K562 (cell line): ENCODE results near the gene MEOX1. TPM values are rescaled to one million over a fixed set of nuclear protein-coding genes. Genes with fewer than 3 reads are reported as not detected.

Source experiments
- ATAC-seq: fragments of 200-7000 bp; cut with Tn5 transposase; 3 replicates; pipeline ENCODE4 v1.9.1; 2020; ENCODE audit warnings: moderate library complexity
- BruUV-seq: library from RNA; stranded (reverse); fragments of 400-500 nt; replicated peaks from 2 replicates; lab custom pipeline; 2021; lab: Mats Ljungman, UMichigan
- CTCF ChIA-PET: fragments of 300-600 bp; formaldehyde crosslinking; extraction: SDS; loops from one replicate; lab custom pipeline; 2021; ENCODE audit warnings: low intra/inter-chr PET ratio; lab: Yijun Ruan, JAX
- POLR2A ChIA-PET: fragments of 300-600, 350-650 bp; sonication (Branson Sonifier 250); formaldehyde crosslinking; extraction: SDS; loops from one replicate; lab custom pipeline; 2021; ENCODE audit warnings: antibody characterized with exemption, inconsistent platforms; lab: Yijun Ruan, JAX
- DNase-seq, 4 experiments: peaks; one replicate each; pipeline versions ENCODE4 v3.0.0 to v3.0.0-alpha.2; 2011 to 2018; ENCODE audit warnings: low spot score in 3 of 4, mixed read lengths in 3 of 4; ENCODE audit errors: extremely low read depth in 1 of 4
- FAIRE-seq: peaks from 2 replicates; lab custom pipeline; 2011; peaks lifted over from hg19 to GRCh38; lab: Jason Lieb, UNC
- H2AFZ ChIP-seq: 2 replicates; pipeline ENCODE4 v1.6.0; 2011; ENCODE audit warnings: low read depth, low read length, control low read depth, inconsistent platforms
- H3K27ac ChIP-seq: fragments of 200-600 bp; 3 replicates; pipeline ENCODE4 v1.8.0; 2011; ENCODE audit warnings: low read depth, mild to moderate bottlenecking, control low read depth, inconsistent platforms, low read length, moderate library complexity, mixed read lengths; ENCODE audit errors: extremely low read depth
- H3K27me3 ChIP-seq, 2 experiments: fragments of 300-600 bp in 1 of 2; 2 replicates in 1 of 2; 3 replicates in 1 of 2; pipeline versions ENCODE4 v1.6.0 to v1.8.0; 2011; ENCODE audit warnings: inconsistent platforms in 2 of 2, low read length in 2 of 2, mild to moderate bottlenecking in 1 of 2, mixed read lengths in 1 of 2, moderate library complexity in 1 of 2; ENCODE audit not compliant: control insufficient read depth in 2 of 2, insufficient read depth in 2 of 2
- H3K36me3 ChIP-seq: fragments of 300-600 bp; 3 replicates; pipeline ENCODE4 v1.8.0; 2011; ENCODE audit warnings: mild to moderate bottlenecking, low read length, inconsistent platforms; ENCODE audit not compliant: control insufficient read depth, insufficient read depth
- H3K4me1 ChIP-seq, 2 experiments: fragments of 200-600 bp in 1 of 2; replicated peaks in 1 of 2; 2 replicates in 1 of 2; 3 replicates in 1 of 2; pipeline versions ENCODE4 v1.5.1 to v1.8.0; 2011; ENCODE audit warnings: inconsistent platforms in 2 of 2, low read length in 2 of 2, mild to moderate bottlenecking in 1 of 2, mixed read lengths in 1 of 2, moderate library complexity in 1 of 2; ENCODE audit not compliant: control insufficient read depth in 2 of 2, insufficient read depth in 2 of 2
- H3K4me2 ChIP-seq: 2 replicates; pipeline ENCODE4 v1.6.1; 2011; ENCODE audit warnings: low read length, control low read depth, inconsistent platforms, mixed read lengths; ENCODE audit not compliant: insufficient read depth
- H3K4me3 ChIP-seq: fragments of 200-600 bp; sonication (generic), shearing (Covaris generic); 2 replicates; pipeline ENCODE4 v1.5.1; 2016; ENCODE audit warnings: control low read depth, inconsistent platforms
- H3K79me2 ChIP-seq: fragments of 200-600 bp; 3 replicates; pipeline ENCODE4 v1.8.0; 2011; ENCODE audit warnings: low read length, inconsistent platforms; ENCODE audit not compliant: control insufficient read depth, insufficient read depth
- H3K9ac ChIP-seq, 2 experiments: 2 replicates each; pipeline versions ENCODE4 v1.6.0 to v1.6.1; 2011; ENCODE audit warnings: low read depth in 2 of 2, low read length in 2 of 2, control low read depth in 1 of 2, inconsistent platforms in 1 of 2, mild to moderate bottlenecking in 1 of 2, mixed read lengths in 1 of 2; ENCODE audit not compliant: insufficient read depth in 1 of 2
- H3K9me1 ChIP-seq: one replicate; pipeline ENCODE4 v1.6.0; 2011; ENCODE audit warnings: inconsistent platforms, mild to moderate bottlenecking, low read length, moderate library complexity; ENCODE audit not compliant: control insufficient read depth, insufficient read depth
- H3K9me3 ChIP-seq: replicated peaks from 2 replicates; pipeline ENCODE4 v1.5.1; 2011; ENCODE audit warnings: low read depth, low read length, inconsistent platforms; ENCODE audit not compliant: control insufficient read depth, insufficient read depth
- H4K20me1 ChIP-seq: replicated peaks from 2 replicates; pipeline ENCODE4 v1.6.1; 2011; ENCODE audit warnings: low read length, inconsistent platforms, mixed read lengths; ENCODE audit not compliant: control insufficient read depth, insufficient read depth
- SLC30A9 ChIP-seq: fragments of 250-450 bp; sonication (Bioruptor Pico); IDR thresholded peaks from 2 replicates; pipeline ENCODE4 v1.8.0; 2022; ENCODE audit warnings: mild to moderate bottlenecking, moderate library complexity
- ZNF699 ChIP-seq: fragments of 250-450 bp; sonication (Bioruptor Pico); IDR thresholded peaks from 2 replicates; pipeline ENCODE4 v1.8.0; 2021; ENCODE audit warnings: mild to moderate bottlenecking, moderate library complexity; ENCODE audit not compliant: insufficient replicate concordance
- ZNF780A ChIP-seq: fragments of 250-450 bp; sonication (Bioruptor Pico); IDR thresholded peaks from 2 replicates; pipeline ENCODE4 v1.5.0; 2021; ENCODE audit warnings: mild to moderate bottlenecking
- WGBS: fragments of 100-300 bp; shearing (Covaris generic); methylation state at CpG from one replicate; pipeline ENCODE4 v1.1.6; 2016; ENCODE audit warnings: low coverage, mixed read lengths; ENCODE audit not compliant: insufficient coverage; ENCODE audit errors: missing lambda C conversion rate; 5-methylcytosine and 5-hydroxymethylcytosine counted together
- in situ Hi-C: fragments of 300-500 bp; cut with MboI; formaldehyde crosslinking; loops from 4 replicates; pipeline ENCODE4 v1.15.0; 2018; ENCODE audit warnings: inconsistent platforms, mixed read lengths
- intact Hi-C: fragments of 100-400 bp; cut with micrococcal nuclease; formaldehyde crosslinking; loops from 2 replicates; pipeline ENCODE4 v1.14.2; 2022
- polyA plus RNA-seq, 8 experiments: library from polyadenylated mRNA; depleted of rRNA in 4 of 8; stranded (reverse) in 5 of 8; unstranded in 3 of 8; fragments of >200 nt; fragmentation: Nextera tagmentation in 2 of 8; fragmentation: Illumina TruSeq in 1 of 8; extraction: Ambion mirVana in 2 of 8; extraction: Trizol in 1 of 8; gene quantifications; 2 replicates each; pipeline versions ENCODE4 v1.2.1 to v1.2.3, GENCODE V29; 2011 to 2014; ENCODE audit warnings: inconsistent platforms in 1 of 8, missing spikeins in 1 of 8
- total RNA-seq, 7 experiments: library from RNA; depleted of rRNA in 6 of 7; stranded (reverse); fragments of >200 nt in 6 of 7; fragmentation: Illumina TruSeq in 2 of 7; extraction: Trizol in 2 of 7; gene quantifications; 2 replicates each; pipeline versions ENCODE4 v1.2.1 to v1.2.3, GENCODE V29; 2011 to 2021; ENCODE audit warnings: low replicate concordance in 1 of 7
- TF ChIP-seq, protein P1 (sequence below): IDR thresholded peaks from 3 replicates; pipeline ENCODE4 v1.6.1; 2011; ENCODE audit warnings: borderline replicate concordance, mild to moderate bottlenecking, moderate library complexity; ENCODE audit not compliant: insufficient read length; ENCODE audit errors: extremely low read depth
- TF ChIP-seq, protein P2 (sequence below), 2 experiments: fragments of 450-650 bp; IDR thresholded peaks; 2 replicates each; pipeline ENCODE4 v1.6.1; 2016

Gene MEOX1
- total and polyA plus RNA-seq, 9 of the 15 experiments (the other 6 are each of a cell fraction or from before 2014, with no cell fraction given) = not detected

DNA sequence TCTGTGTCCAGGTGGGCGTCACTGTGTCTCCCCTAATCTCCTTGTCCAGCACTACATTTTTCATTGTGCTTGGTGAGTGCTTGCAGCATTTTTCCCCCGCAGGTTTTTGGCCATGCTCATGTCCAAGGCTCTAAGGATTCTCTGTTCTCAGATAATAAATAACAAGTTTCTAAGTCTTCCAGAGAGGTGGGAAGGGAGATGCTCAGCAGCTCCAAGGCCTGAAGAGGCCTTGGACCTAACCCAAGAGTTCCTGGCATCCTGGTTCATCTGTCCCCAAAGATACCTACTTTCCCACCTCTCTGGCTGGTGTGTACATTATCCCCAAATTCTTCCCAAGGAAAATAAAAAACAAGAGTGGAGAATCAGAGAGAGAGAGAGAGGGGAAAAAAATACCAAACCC, 45.3 kb downstream of the MEOX1 start:
- whole genome bisulfite sequencing = 4% methylated on average over 2 of the region's 2 CpGs
- TF ChIP-seq SLC30A9 (CRISPR knock-in tag) = no peak
- no peak for TF ChIP-seq ZNF780A (CRISPR knock-in tag)
- TF ChIP-seq, protein P1, sequence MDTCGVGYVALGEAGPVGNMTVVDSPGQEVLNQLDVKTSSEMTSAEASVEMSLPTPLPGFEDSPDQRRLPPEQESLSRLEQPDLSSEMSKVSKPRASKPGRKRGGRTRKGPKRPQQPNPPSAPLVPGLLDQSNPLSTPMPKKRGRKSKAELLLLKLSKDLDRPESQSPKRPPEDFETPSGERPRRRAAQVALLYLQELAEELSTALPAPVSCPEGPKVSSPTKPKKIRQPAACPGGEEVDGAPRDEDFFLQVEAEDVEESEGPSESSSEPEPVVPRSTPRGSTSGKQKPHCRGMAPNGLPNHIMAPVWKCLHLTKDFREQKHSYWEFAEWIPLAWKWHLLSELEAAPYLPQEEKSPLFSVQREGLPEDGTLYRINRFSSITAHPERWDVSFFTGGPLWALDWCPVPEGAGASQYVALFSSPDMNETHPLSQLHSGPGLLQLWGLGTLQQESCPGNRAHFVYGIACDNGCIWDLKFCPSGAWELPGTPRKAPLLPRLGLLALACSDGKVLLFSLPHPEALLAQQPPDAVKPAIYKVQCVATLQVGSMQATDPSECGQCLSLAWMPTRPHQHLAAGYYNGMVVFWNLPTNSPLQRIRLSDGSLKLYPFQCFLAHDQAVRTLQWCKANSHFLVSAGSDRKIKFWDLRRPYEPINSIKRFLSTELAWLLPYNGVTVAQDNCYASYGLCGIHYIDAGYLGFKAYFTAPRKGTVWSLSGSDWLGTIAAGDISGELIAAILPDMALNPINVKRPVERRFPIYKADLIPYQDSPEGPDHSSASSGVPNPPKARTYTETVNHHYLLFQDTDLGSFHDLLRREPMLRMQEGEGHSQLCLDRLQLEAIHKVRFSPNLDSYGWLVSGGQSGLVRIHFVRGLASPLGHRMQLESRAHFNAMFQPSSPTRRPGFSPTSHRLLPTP = no peak
- TF ChIP-seq ZNF699 (CRISPR knock-in tag) = no peak
- TF ChIP-seq, protein P2, sequence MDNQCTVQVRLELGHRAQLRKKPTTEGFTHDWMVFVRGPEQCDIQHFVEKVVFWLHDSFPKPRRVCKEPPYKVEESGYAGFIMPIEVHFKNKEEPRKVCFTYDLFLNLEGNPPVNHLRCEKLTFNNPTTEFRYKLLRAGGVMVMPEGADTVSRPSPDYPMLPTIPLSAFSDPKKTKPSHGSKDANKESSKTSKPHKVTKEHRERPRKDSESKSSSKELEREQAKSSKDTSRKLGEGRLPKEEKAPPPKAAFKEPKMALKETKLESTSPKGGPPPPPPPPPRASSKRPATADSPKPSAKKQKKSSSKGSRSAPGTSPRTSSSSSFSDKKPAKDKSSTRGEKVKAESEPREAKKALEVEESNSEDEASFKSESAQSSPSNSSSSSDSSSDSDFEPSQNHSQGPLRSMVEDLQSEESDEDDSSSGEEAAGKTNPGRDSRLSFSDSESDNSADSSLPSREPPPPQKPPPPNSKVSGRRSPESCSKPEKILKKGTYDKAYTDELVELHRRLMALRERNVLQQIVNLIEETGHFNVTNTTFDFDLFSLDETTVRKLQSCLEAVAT (IDR thresholded peaks at IDR 0.05) = no peak
- TF ChIP-seq, all 486 proteins: peak for 0
- 0 out of 4 replicates have a peak overlapping the region, but pooled peaks of 1 of the 2 experiments have one; percentile 42 for H3K9ac ChIP-seq
- no peaks in the 10 kb centered on the region for H4K20me1 ChIP-seq
- no peaks in the 10 kb centered on the region for H3K79me2 ChIP-seq
- H2AFZ ChIP-seq = no peak overlapping the region
- no TSS peak for BruUV-seq
- H3K27ac ChIP-seq = no peak overlapping the region
- in situ Hi-C loops = no loop called here
- H3K4me3 ChIP-seq = no peak overlapping the region
- peaks cover 0 to 11% of the 10 kb centered on the region in 2 experiments; a peak in 1 of 5 replicates for H3K4me1 ChIP-seq
- ChIA-PET POLR2A (no interaction called here), CTCF (no interaction called here)
- FAIRE-seq (no peak), DNase-seq (no peak), ATAC-seq (no peak)
- intact Hi-C loops = no loop called here
- H3K4me2 ChIP-seq = no peak overlapping the region
- no peaks in the 10 kb centered on the region for H3K36me3 ChIP-seq
- H3K9me3 ChIP-seq = no peaks in the 10 kb centered on the region
- peaks cover 17 to 30% of the 10 kb centered on the region in 2 experiments; a peak in 3 of 5 replicates for H3K27me3 ChIP-seq
- no peaks in the 10 kb centered on the region for H3K9me1 ChIP-seq
